Measurements from ENCODE around the gene DAGLA. TPM values are rescaled to one million over a fixed set of nuclear protein-coding genes. Genes with fewer than 3 reads are reported as not detected.

DAGLA gene
- total RNA-seq, 1 donor from 2014 or later = 5.1 TPM

GRCh38 chr11:61756147-61756451 is 75.9 kb downstream of the DAGLA start:
- Mint-ChIP-seq H3K4me1 (ENCODE audit: unreplicated experiment) (peaks cover 18% of the 10 kb centered on the region), H3K9me3 (ENCODE audit: unreplicated experiment) (no peaks in the 10 kb centered on the region)
- no peak for TF ChIP-seq CTCF (IDR thresholded peaks at IDR 0.05)

DNA sequence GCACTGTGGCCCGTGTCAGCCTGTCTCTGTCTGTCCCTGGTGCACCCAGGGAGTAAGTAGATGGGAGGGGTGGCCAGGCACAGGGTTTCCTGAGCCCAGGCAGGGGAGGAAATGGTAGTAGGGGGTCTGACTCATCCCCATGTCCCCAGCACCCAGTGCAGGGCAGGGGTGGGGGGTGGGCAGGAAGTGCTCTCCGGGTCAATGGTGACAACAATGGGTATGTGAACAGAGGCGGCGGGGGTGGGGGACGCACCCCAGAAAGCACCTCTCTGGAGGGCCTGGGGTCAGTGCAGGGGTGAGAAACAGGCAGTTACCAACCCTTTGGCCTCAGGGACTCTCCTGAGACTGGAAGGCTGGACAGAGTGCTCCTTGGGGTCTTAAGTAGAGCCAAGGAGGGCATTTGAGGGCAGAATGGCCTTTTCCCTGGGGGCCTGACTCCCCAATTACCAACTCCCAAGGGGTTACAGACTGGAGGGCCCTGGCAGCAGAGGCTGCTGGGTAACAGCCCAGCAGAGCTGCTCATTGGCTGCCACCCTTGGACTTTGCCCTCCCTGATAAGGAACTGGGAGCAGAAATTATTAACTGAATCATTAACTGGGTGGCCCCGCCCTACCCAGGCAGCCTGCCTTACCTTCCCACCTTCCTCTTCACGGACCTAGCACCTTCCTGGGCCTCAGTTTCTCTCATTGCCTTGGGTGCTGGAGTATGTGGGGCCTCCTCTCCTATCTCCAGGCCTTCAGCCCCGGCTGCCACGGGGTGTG is 76.4 kb downstream of the DAGLA start:
- no peak for DNase-seq (ENCODE audit: extremely low spot score, unreplicated experiment)
- Mint-ChIP-seq H3K4me1 (ENCODE audit: unreplicated experiment) (peaks cover 19% of the 10 kb centered on the region), H3K4me3 (ENCODE audit: unreplicated experiment) (no peak overlapping the region), H3K36me3 (ENCODE audit: unreplicated experiment) (no peaks in the 10 kb centered on the region), H3K27me3 (ENCODE audit: unreplicated experiment) (no peaks in the 10 kb centered on the region), H3K27ac (ENCODE audit: unreplicated experiment) (no peak overlapping the region), H3K9me3 (ENCODE audit: unreplicated experiment) (no peaks in the 10 kb centered on the region)
- TF ChIP-seq CTCF (IDR thresholded peaks at IDR 0.05) = no peak

More at GRCh38 chr11:61756147-61756451, 75.9 kb downstream of the DAGLA start:
- no peak overlapping the region for H3K27ac Mint-ChIP-seq (ENCODE audit: unreplicated experiment)
- no peaks in the 10 kb centered on the region for H3K27me3 Mint-ChIP-seq (ENCODE audit: unreplicated experiment)
- no peaks in the 10 kb centered on the region for H3K36me3 Mint-ChIP-seq (ENCODE audit: unreplicated experiment)
- no peak overlapping the region for H3K4me3 Mint-ChIP-seq (ENCODE audit: unreplicated experiment)
- DNase-seq (ENCODE audit: extremely low spot score, unreplicated experiment) = no peak

DNA sequence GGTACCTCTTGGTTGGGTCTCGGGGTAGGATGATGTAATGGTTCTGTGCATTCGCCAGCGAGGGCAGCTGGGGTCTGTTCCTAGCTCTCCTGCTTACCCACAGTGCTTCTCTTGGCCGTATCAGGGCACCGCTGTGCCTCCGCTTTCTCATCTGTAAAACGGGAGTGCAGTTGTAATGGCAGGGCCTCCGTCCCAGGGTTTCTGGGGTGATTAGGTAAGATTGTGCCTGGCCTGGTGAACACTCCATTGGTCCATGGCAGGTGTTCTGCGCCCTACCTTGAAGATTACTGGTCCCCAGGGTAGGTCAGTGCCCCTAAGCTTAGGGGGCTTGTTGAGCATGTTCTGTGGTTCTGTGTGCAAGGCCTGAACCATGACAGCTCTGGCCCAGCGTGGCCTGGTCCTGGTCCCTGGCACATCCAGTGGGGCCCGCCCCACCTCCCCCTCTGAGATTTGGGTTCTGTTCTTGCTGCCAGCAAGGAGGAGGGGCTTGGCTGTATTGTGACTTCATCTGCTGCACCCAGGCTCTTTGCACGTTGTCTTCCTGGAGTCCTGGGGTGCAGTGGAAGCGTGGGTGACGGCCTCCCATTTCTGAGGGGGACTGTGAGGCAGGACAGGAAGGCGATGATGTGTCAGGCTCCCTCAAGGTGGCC is 77.1 kb downstream of the DAGLA start:
- peaks cover 18% of the 10 kb centered on the region for H3K4me1 Mint-ChIP-seq (ENCODE audit: unreplicated experiment)
- no peak overlapping the region for H3K27ac Mint-ChIP-seq (ENCODE audit: unreplicated experiment)
- H3K36me3 Mint-ChIP-seq (ENCODE audit: unreplicated experiment) = no peaks in the 10 kb centered on the region
- no peak overlapping the region for H3K4me3 Mint-ChIP-seq (ENCODE audit: unreplicated experiment)
- H3K9me3 Mint-ChIP-seq (ENCODE audit: unreplicated experiment) = no peaks in the 10 kb centered on the region
- H3K27me3 Mint-ChIP-seq (ENCODE audit: unreplicated experiment) = no peaks in the 10 kb centered on the region
- no peak for TF ChIP-seq CTCF (IDR thresholded peaks at IDR 0.05)
- DNase-seq (ENCODE audit: extremely low spot score, unreplicated experiment) = no peak

GRCh38 chr11:61760946-61761345 is 80.8 kb downstream of the DAGLA start:
- no peaks in the 10 kb centered on the region for H3K27me3 Mint-ChIP-seq (ENCODE audit: unreplicated experiment)
- no peaks in the 10 kb centered on the region for H3K9me3 Mint-ChIP-seq (ENCODE audit: unreplicated experiment)
- peaks cover 12% of the 10 kb centered on the region for H3K4me1 Mint-ChIP-seq (ENCODE audit: unreplicated experiment)
- no peak for DNase-seq (ENCODE audit: extremely low spot score, unreplicated experiment)
- no peak overlapping the region for H3K4me3 Mint-ChIP-seq (ENCODE audit: unreplicated experiment)
- H3K27ac Mint-ChIP-seq (ENCODE audit: unreplicated experiment) = no peak overlapping the region
- H3K36me3 Mint-ChIP-seq (ENCODE audit: unreplicated experiment) = no peaks in the 10 kb centered on the region
- no peak for TF ChIP-seq CTCF (IDR thresholded peaks at IDR 0.05)

DNA sequence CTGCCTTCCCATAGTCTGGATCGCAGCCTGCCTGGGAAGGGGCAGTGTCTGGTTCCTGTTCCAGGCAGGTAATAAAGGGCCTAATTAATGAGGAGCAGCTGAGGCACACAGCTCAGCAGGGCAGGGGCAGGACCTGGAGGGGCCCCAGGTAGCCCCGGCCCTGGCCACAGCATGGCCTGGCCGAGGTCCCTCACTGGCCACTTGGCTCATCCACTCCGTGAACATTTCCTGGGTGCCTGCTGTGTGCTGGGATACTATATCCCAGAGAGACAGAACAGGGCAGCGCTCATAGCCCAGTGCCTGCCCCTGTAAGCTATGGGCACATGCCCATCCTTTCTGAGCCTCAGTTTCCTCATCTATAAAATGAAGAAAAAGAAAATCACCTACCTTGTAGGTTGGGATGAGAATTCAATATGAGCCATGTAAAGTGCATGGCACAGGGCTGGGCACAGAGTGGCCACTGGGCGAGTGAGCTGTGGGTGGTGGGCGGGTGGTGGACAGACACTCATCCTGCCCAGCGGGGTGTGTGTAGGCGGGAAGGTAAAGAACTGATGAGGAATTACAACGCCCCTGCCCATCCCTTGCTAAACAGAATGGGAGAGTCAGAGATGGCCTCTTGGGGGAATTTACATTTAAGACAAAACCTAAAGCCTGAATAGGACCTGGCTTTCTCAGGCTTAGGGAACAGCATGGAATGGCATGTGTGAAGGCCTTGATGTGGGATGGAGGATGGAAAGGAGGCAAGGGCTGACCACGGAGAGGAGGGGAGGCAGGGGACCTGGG is 81.4 kb downstream of the DAGLA start:
- H3K4me1 Mint-ChIP-seq (ENCODE audit: unreplicated experiment) = peaks cover 5% of the 10 kb centered on the region
- no peaks in the 10 kb centered on the region for H3K27me3 Mint-ChIP-seq (ENCODE audit: unreplicated experiment)
- TF ChIP-seq CTCF (IDR thresholded peaks at IDR 0.05) = no peak
- no peak for DNase-seq (ENCODE audit: extremely low spot score, unreplicated experiment)
- H3K9me3 Mint-ChIP-seq (ENCODE audit: unreplicated experiment) = no peaks in the 10 kb centered on the region
- H3K27ac Mint-ChIP-seq (ENCODE audit: unreplicated experiment) = no peak overlapping the region
- no peaks in the 10 kb centered on the region for H3K36me3 Mint-ChIP-seq (ENCODE audit: unreplicated experiment)
- H3K4me3 Mint-ChIP-seq (ENCODE audit: unreplicated experiment) = no peak overlapping the region
